Lung microvascular endothelial cell (primary cell): Measurements from ENCODE around the gene ZP1. TPM values are rescaled to one million over a fixed set of nuclear protein-coding genes. Genes with fewer than 3 reads are reported as not detected.
"Not testable (repeated sequence)": the region's sequence is repeated elsewhere in the genome, so short reads cannot be mapped to it uniquely, and the experiment has no call there.

Experiments
- DNase-seq, 2 donors: peaks; one replicate each; pipeline versions ENCODE4 v3.0.0 to v3.0.0-alpha.2; 2010; ENCODE audit warnings: low read depth in 2 of 2
- total RNA-seq: library from RNA; depleted of rRNA; stranded (reverse); fragments of >200 nt; gene quantifications from 2 replicates; pipeline ENCODE4 v1.2.1, GENCODE V29; 2014

The ZP1 gene
- total RNA-seq, 1 donor from 2014 or later: not detected

- DNase-seq: peak; percentile 97 to 98
Observed at GRCh38 chr11:60906132-60906972, 39.0 kb downstream of the ZP1 start, which contains the start of gene PRPF19. PRPF19 (minus strand) TSS chr11:60906585; CDS start chr11:60906382, 203 bp downstream.

GRCh38 chr11:60908803-60909202 is 41.5 kb downstream of the ZP1 start:
- no peak for DNase-seq

- not testable (repeated sequence) for DNase-seq
Observed at GRCh38 chr11:60909680-60910280, 42.4 kb downstream of the ZP1 start.

GRCh38 chr11:60910281-60910687 is 42.9 kb downstream of the ZP1 start:
- DNase-seq: no peak

- peak; percentile 51 to 89 for DNase-seq
Observed at GRCh38 chr11:60910711-60911380, 43.5 kb downstream of the ZP1 start.

- peak in 1 of 2 donors; percentile 34 for DNase-seq
Observed at GRCh38 chr11:60912223-60912850, 45.0 kb downstream of the ZP1 start.

- peak in 1 of 2 donors; percentile 90 for DNase-seq
Observed at GRCh38 chr11:60912851-60913528, 45.6 kb downstream of the ZP1 start.

- peak; percentile 95 to 96 for DNase-seq
Observed at GRCh38 chr11:60913793-60914632, 46.7 kb downstream of the ZP1 start, which contains the start of gene TMEM109. TMEM109 (plus strand) TSS chr11:60914158; CDS start chr11:60919694, 5,536 bp downstream.

- DNase-seq: peak; percentile 36 to 62
Observed at GRCh38 chr11:60914633-60915247, 47.4 kb downstream of the ZP1 start.

GRCh38 chr11:60915248-60915914 is 48.0 kb downstream of the ZP1 start:
- DNase-seq: peak; percentile 60 to 69

GRCh38 chr11:60916669-60917206 is 49.4 kb downstream of the ZP1 start:
- DNase-seq: no peak

GRCh38 chr11:60917267-60917666 is 49.9 kb downstream of the ZP1 start:
- DNase-seq: no peak

- no peak for DNase-seq
Observed at GRCh38 chr11:60918251-60918938, 51.1 kb downstream of the ZP1 start.

GRCh38 chr11:60918939-60919265 is 51.6 kb downstream of the ZP1 start:
- peak in 1 of 2 donors; percentile 57 for DNase-seq

- peak in 1 of 2 donors; percentile 46 for DNase-seq
Observed at GRCh38 chr11:60919320-60919719, 52.0 kb downstream of the ZP1 start.

- DNase-seq: no peak
Observed at GRCh38 chr11:60919956-60920355, 52.6 kb downstream of the ZP1 start.

GRCh38 chr11:60921259-60921658 is 53.9 kb downstream of the ZP1 start:
- DNase-seq: no peak

GRCh38 chr11:60921777-60922335 is 54.5 kb downstream of the ZP1 start:
- DNase-seq: no peak
